KMS-11 (cell line): ENCODE measurements around the gene SCLT1.

Experiments used
- H2AFZ ChIP-seq: fragments of 200-600 bp; sonication (generic); 2 replicates; pipeline ENCODE4 v1.6.1; 2016; ENCODE audit warnings: antibody characterized with exemption, mixed run types, low read depth
- H3K27ac ChIP-seq: fragments of 200-600 bp; sonication (generic); 2 replicates; pipeline ENCODE4 v1.6.1; 2016; ENCODE audit warnings: mild to moderate bottlenecking, mixed run types
- H3K27me3 ChIP-seq: fragments of 200-600 bp; sonication (generic); 2 replicates; pipeline ENCODE4 v1.6.1; 2017; ENCODE audit warnings: mild to moderate bottlenecking, low read depth, mixed run types, moderate library complexity; ENCODE audit not compliant: insufficient read depth
- H3K36me3 ChIP-seq: fragments of 200-600 bp; sonication (generic); 2 replicates; pipeline ENCODE4 v1.6.1; 2017; ENCODE audit warnings: mild to moderate bottlenecking, mixed run types; ENCODE audit not compliant: insufficient read depth
- H3K4me1 ChIP-seq: fragments of 200-600 bp; sonication (generic); 2 replicates; pipeline ENCODE4 v1.6.1; 2016; ENCODE audit warnings: mild to moderate bottlenecking, low read depth, mixed run types; ENCODE audit not compliant: poor library complexity, severe bottlenecking
- H3K4me2 ChIP-seq: fragments of 200-600 bp; sonication (generic); 2 replicates; pipeline ENCODE4 v1.7.0; 2016; ENCODE audit warnings: mild to moderate bottlenecking, mixed run types
- H3K4me3 ChIP-seq: fragments of 200-600 bp; sonication (generic); IDR thresholded peaks from 2 replicates; pipeline ENCODE4 v1.6.1; 2017; ENCODE audit warnings: low read depth, low read length, mixed read lengths; ENCODE audit not compliant: insufficient read depth
- H3K79me2 ChIP-seq: fragments of 200-600 bp; sonication (generic); 2 replicates; pipeline ENCODE4 v1.6.1; 2016; ENCODE audit warnings: low read depth, mixed run types; ENCODE audit not compliant: insufficient read depth
- H3K9ac ChIP-seq: fragments of 200-600 bp; sonication (generic); 2 replicates; pipeline ENCODE4 v1.6.1; 2016; ENCODE audit warnings: mild to moderate bottlenecking, mixed run types
- H4K20me1 ChIP-seq: fragments of 200-600 bp; sonication (generic); 2 replicates; pipeline ENCODE4 v1.6.1; 2016; ENCODE audit warnings: mild to moderate bottlenecking, mixed run types; ENCODE audit not compliant: insufficient read depth
- CTCF ChIP-seq: fragments of 200-600 bp; sonication (generic); conservative IDR thresholded peaks from 2 replicates; pipeline ENCODE4 v1.6.1; 2017; ENCODE audit warnings: low read depth, mild to moderate bottlenecking, antibody characterized with exemption, low read length, moderate library complexity, mixed read lengths

The SCLT1 gene

GRCh38 chr4:129093191-129093920, at the start of gene SCLT1:
Gene SCLT1 (minus strand): TSS chr4:129093539. CDS start chr4:129093103, 436 bp downstream.
- Histone ChIP-seq H3K4me2 (peak within 1 kb of the TSS; percentile 84), H3K4me1 (peaks cover 36% of the 10 kb centered on the region), H2AFZ (peak within 1 kb of the TSS; percentile 91), H3K27me3 (no peaks in the 10 kb centered on the region), H3K4me3 (peak within 1 kb of the TSS; percentile 35), H3K79me2 (peaks cover 46% of the 10 kb centered on the region), H3K9ac (peak within 1 kb of the TSS; percentile 94), H3K36me3 (no peaks in the 10 kb centered on the region), H3K27ac (peak within 1 kb of the TSS; percentile 96), H4K20me1 (no peaks in the 10 kb centered on the region)
- no peak for TF ChIP-seq CTCF

GRCh38 chr4:129140521-129140920, 47.2 kb upstream of the SCLT1 start:
- H3K4me3 ChIP-seq: no peak overlapping the region
- no peak overlapping the region for H3K27ac ChIP-seq
- no peak for TF ChIP-seq CTCF
- H3K79me2 ChIP-seq: no peaks in the 10 kb centered on the region
- no peaks in the 10 kb centered on the region for H4K20me1 ChIP-seq
- H2AFZ ChIP-seq: no peak overlapping the region
- H3K36me3 ChIP-seq: no peaks in the 10 kb centered on the region
- no peaks in the 10 kb centered on the region for H3K27me3 ChIP-seq
- no peak overlapping the region for H3K4me2 ChIP-seq
- H3K4me1 ChIP-seq: no peaks in the 10 kb centered on the region
- no peak overlapping the region for H3K9ac ChIP-seq

GRCh38 chr4:129138810-129139496, 45.6 kb upstream of the SCLT1 start:
- Histone ChIP-seq H3K9ac (no peak overlapping the region), H3K36me3 (no peaks in the 10 kb centered on the region), H3K79me2 (no peaks in the 10 kb centered on the region), H3K27ac (no peak overlapping the region), H3K4me3 (no peak overlapping the region), H3K27me3 (no peaks in the 10 kb centered on the region), H2AFZ (no peak overlapping the region), H4K20me1 (no peaks in the 10 kb centered on the region), H3K4me2 (no peak overlapping the region), H3K4me1 (no peaks in the 10 kb centered on the region)
- TF ChIP-seq CTCF: no peak

- H3K4me3 ChIP-seq: no peak overlapping the region
- H2AFZ ChIP-seq: no peak overlapping the region
- H3K36me3 ChIP-seq: no peaks in the 10 kb centered on the region
- no peaks in the 10 kb centered on the region for H4K20me1 ChIP-seq
- H3K9ac ChIP-seq: no peak overlapping the region
- H3K4me2 ChIP-seq: no peak overlapping the region
- no peaks in the 10 kb centered on the region for H3K27me3 ChIP-seq
- H3K79me2 ChIP-seq: no peaks in the 10 kb centered on the region
- H3K4me1 ChIP-seq: no peaks in the 10 kb centered on the region
- H3K27ac ChIP-seq: no peak overlapping the region
- TF ChIP-seq CTCF: no peak
These were observed 43.1 kb upstream of the SCLT1 start for GRCh38 chr4:129136433-129136832.
